Stimulated activated CD4-positive, alpha-beta T cell treated with anti-CD3 and anti-CD28 coated beads, TNF-alpha, amount 100 ng/mL, for 4 hours (primary cell): ENCODE measurements around the gene CERS1.

Experiments
- DNase-seq, 3 experiments: peaks; one replicate each; pipeline ENCODE4 v3.0.0-alpha.2; 2020; ENCODE audit warnings: low read depth in 3 of 3

CERS1 gene

DNA sequence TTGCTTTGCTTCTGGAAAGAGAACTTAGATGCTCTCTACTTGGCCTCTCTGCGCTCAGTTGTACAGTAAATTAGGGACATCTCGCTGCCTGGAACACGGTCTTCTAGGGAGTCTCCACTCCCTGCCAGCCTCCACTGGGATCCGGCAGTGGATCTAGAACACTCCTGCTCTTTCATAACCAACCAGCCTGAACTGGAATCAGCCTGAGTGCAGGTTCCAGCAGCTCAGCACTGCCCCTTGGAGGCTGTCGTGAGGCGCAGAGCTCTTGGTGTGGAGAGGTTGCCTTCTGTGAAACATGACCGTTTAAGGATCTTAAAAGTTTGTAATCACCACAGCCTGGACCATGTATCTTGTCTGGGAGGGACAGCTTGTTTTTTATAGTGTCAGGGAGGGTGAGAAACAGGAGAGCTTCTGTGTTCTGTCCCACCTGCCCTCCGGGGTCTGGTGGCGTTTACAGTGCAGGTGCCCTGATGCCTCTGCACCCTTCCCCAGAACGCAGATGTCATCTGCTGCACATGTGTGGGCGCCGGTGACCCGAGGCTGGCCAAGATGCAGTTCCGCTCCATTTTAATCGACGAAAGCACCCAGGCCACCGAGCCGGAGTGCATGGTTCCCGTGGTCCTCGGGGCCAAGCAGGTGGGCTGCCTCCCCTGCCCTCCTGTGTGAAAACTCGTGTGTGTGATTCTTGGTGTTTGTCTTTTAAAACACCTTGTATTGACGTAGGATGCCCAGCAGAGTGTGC is 39.4 kb downstream of the CERS1 start:
- no peak for DNase-seq

DNA sequence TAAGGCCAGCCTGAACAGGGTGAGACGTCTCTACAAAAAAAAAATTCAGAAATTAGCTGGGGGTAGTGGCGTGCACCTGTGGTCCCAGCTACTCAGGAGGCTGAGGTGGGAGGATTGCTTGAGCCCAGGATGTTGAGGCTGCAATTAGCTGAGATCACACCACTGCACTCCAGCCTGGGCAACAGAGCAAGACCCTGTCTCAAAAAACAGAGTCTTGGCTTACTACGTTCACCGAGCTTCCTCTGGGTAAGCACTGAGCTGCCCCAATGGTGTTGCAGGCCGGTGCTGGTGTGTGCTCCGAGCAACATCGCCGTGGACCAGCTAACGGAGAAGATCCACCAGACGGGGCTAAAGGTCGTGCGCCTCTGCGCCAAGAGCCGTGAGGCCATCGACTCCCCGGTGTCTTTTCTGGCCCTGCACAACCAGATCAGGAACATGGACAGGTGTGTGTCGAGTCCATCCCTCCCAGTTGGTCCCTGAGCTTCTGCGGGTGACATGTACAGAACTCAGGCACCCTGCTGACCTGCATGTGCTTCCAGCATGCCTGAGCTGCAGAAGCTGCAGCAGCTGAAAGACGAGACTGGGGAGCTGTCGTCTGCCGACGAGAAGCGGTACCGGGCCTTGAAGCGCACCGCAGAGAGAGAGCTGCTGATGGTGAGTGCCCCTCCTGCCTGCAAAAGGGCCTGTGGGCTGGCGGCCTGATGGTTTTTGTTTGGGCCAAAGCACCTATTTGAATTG is 40.1 kb downstream of the CERS1 start:
- DNase-seq, result no peak

DNA sequence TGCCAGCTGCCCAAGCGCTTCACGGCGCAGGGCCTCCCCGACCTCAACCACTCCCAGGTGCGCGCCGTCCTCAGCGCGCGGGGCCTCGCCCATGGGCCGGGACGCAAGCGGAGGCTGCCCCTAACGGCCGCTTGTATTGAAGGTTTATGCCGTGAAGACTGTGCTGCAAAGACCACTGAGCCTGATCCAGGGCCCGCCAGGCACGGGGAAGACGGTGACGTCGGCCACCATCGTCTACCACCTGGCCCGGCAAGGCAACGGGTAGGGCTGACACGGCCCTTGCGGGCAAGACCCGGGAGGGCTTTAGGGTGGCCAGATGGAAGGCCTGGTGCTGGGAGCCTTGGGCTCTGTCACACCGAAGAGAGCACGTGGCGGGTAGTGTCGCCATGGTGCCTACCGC is 41.0 kb downstream of the CERS1 start:
- no peak for DNase-seq

DNA sequence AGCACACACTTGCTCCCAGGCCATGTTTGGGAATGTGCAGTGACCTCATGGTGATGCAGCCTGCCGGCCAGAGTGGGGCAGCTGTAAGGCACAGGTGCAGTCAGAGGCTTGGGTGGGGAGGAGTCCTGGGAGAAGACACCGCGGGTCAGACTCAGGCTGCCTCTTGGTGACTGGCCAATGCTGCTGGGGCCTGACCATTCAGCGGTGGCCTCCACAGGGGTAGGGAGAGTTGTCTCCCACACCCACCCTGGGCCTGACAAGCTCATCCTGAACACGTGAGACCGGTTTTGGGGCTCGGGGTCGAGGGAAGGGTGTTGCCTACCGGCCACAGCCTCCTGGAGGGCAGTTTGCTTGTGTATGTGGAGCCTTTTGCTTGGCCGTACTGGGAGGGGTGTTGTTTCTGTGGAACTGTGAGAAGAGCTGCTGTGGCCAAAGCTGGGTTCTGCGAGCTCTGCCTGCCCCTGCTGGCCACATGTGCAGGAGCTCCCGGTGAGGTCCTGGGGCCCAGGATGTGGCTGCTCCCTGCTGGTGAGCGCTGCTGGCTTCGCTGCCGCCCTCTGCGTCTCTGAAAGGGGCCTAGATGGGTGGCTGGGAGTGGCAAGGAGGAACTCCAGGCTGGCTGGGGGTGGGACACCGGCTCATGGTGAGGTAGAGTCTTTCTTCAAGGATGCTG is 42.1 kb downstream of the CERS1 start:
- DNase-seq, result no peak

DNA sequence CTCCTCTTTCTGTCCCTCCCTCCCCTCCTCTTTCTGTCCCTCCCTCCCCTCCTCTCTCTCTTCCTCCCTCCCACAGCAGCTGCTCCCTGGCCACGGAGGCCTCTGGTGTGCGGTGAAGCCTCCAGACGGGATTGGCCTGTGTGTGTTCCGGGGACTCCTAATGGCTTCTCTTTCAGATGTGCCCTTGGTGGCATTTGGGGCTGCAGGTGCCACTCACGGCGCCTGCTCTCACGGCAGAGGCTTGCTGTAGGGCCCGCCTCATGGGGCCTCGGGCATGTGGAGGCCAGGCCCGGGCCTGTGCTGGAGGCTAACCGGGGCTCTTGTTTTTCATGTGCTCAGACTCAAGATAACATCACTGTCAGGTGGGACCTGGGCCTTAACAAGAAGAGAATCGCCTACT is 43.3 kb downstream of the CERS1 start:
- DNase-seq, result no peak

DNA sequence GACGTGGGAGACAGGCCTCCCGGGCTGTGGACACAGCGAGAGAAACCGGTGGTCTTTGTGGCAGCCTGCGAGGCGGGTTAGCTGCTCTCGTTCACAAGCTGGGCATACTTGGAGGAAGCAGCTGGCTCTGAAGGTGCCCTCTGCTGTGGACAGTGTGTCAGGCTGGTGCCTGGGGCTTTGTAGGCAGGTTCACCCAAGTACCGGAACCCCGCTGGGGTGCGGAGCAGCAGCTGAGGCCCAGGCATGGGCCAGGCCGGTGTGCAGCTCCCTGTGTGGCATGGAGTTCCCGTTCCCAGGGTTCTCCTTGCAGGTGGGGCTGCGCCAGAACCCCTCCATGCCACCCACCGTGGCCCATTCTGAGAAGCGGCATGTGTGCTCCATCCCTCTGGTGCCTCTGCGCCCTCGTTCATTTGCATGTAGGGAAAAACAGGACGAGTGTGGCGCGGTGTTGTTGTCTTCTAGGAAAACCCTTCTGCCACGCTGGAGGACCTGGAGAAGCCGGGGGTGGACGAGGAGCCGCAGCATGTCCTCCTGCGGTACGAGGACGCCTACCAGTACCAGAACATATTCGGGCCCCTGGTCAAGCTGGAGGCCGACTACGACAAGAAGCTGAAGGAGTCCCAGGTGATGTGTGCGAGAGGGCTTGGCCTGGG is 44.2 kb downstream of the CERS1 start:
- DNase-seq, result no peak

DNA sequence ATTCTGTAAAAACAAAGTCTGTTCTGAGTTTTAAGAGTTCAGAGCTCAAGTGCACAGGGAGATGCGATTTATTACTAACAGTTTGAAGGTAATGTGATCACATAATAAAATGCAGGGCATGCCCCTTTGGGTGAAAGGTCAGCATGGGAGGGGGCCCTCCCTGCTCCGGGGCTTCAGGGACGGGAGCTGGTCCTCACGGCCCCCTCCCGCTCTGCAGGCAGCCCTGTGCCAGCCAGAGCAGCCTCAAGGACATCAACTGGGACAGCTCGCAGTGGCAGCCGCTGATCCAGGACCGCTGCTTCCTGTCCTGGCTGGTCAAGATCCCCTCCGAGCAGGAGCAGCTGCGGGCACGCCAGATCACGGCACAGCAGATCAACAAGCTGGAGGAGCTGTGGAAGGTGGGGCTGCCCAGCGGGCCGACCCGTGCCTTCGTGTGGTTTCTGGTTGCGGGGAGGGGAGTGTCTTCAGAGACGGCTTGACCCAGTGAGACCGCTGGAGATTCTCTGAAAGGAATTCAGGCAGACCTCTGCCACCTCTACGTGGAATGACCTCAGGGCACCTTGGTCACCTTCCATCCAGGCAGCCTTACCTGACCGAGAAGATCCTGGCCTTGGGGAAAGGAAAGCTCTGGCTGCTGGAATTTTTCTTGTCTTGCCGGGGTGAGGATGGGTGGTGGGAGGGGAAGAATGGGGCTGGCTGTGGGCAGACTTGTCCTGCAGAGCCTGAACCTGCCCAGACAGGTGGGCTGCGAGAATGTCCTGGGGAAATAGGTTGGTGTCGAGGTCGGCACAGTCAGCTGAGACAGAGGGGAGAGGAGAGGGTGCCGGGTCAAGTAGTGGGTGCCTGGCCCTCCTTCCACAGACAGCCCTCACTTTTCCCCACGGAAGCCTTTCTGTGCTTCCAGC is 45.2 kb downstream of the CERS1 start:
- DNase-seq, result no peak

DNA sequence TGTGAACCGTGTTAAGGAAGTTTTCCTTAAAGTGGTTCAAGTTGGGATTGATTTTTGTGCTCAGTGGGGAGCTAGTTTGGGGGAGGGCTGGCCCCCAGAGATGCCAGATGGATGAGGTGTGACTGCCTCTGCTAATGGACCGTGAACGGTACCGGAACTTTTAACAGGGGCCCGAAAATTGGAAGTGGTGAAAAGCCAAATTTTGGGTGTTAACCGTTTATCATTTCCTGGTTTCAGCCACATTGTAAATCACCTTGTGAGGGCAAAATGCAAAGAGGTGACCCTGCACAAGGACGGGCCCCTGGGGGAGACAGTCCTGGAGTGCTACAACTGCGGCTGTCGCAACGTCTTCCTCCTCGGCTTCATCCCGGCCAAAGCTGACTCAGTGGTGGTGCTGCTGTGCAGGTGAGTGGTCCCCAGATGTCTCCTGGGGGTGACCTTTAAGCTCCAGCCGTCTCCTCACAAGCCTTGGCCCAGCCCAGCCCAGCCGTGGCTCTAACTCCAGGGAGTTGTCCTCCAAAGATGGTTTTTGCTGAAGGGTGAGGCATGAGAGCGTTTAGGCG is 46.0 kb downstream of the CERS1 start:
- DNase-seq, result no peak

DNA sequence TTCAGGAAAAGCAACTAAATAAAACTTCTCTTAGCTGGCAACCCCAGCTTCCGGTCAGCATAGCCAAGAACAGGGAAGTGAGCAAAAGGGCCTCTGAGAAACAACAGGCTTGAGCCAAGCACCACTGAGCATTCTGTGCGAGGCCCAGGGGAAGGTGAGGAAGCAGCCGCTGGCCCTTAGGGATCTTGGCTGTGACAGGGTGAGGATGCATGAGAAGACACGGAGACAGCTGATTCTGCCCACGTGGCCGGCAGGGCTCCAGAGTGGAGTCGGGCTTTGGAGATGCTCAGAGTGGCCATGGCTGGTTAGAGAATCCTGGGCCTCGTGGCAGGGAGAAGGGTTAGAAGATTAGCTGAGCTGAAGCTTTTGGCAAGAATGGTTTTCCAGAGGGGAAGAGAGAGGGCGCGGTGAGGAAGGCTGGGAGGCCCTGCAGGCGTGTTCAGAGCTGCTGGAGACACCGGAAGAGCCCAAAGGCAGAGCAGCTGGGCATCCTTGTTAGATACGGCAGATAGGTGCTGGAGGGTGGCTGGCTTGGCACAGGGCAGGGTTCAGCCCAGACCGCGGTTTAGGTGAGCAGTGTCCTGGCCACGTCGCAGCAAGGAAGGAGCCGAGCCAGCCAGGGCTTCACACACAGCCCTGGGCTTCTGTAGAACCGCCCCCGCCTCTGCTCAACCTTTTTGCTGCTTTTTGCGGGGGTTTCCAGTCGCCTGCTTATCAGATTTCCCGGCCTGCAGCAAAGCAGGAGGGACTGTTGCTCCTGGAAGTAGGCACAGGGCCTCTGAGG is 46.9 kb downstream of the CERS1 start:
- DNase-seq, result no peak

DNA sequence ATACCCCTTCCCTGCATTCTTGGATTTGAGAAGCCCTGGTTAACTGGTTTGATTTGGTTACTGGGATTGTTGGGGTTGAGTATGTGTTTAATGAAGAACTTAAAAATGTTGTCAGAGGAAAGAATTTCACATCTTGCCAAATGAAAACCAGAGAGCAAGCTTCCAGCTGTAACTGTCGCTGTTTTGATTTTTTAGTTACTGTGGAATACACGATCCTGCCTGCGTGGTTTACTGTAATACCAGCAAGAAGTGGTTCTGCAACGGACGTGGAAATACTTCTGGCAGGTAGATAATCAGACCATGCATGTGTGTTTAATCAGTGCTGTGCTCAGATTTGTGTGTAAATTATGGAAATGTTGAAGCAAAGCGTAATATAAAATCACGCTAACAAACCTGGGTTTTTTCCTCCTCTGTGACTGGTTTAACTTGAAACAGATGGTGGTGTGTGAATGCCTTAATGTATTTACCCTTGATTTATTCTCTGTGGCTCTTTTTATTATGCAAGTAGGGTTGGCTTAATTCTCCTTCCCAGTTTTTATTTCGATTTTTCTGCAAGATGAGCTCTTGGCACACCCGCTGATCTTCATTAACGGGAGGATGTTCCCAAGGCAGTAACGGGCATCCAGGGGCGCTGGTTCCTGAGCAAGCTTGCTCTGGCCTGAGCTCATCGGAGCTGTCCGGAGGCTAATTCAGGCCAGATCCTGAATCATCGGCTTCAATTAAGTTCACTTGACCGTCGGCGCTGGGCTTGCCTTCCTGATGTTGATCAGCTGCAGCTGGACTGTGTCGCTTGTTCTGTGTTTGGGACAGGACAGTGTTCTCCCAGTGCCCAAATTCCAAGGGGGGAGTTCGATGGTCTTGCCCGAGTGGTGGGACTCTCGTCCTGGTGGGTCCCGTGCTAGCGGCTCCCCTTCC is 48.2 kb downstream of the CERS1 start:
- DNase-seq, result no peak

DNA sequence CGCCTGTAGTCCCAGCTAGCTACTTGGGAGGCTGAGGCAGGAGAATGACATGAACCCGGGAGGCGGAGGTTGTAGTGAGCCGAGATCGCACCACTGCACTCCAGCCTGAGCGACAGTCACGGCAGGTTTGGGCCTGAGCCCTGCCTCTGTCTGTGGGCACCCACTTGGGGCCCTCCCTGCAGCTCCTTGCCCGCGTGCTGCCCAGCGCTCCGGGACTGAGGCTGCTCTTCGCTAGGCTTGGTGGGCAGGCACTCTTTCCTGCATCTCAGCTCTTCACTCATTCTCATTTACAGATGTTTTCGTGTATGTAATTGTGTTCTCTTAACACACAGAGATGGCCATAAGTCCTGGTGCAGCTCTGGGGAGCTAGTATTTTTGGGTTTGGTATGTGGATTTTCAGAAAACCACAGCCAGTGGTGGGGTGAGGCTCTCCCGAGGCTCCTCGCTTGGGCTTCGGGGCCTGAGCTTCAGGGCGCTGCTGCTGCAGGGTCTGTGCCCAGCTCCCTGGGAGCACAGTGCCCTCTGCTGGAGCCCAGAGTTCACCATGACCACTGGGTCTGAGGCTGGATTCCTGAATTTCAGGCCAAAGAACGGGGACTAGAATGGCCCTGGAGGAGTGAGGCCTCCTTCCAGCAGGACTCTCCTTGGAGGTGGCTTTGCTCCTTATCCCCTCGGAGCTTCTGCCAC is 49.0 kb downstream of the CERS1 start:
- DNase-seq, result peak; percentile 26 to 41 (median 37)

DNA sequence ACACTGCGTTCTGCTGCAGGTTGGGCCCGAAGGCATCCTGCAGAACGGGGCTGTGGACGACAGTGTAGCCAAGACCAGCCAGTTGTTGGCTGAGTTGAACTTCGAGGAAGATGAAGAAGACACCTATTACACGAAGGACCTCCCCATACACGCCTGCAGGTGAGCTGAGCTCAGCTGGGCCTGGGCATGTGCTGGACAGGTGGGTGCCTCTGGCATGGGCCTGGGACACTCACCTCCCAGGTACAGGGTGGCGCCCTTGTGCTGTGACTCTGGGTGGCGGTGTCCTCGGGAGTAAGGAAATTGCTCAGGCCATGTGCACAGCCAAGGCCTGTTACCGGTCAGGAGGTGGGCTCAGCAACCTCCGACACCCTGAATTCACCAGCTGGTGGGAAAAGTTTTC is 50.0 kb downstream of the CERS1 start:
- DNase-seq, result no peak

DNA sequence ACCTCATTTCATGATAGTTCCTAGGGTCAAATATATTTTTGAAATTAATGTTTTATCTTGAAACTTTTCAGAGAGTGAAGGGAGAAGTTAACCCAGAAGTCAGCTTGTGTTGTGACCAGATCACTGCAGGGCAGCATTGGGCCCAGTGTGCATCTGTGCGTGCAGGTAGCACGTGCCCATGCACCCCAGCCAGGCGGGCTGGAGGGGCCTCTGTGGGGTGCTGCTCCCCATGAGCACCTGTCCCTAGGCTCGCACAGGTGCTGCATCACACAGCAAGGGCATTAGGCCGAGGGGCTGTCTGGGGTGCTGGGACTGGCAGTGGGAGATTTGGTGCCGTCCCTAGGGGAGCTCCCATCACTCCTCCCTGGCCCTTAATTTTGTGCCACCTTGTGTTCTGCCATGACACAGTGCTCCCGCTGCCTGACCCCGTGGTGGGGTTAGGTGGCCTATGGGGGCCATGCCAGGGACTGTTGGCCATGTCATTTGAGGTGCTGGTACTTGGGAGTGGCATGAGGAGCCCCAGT is 51.1 kb downstream of the CERS1 start:
- no peak for DNase-seq

DNA sequence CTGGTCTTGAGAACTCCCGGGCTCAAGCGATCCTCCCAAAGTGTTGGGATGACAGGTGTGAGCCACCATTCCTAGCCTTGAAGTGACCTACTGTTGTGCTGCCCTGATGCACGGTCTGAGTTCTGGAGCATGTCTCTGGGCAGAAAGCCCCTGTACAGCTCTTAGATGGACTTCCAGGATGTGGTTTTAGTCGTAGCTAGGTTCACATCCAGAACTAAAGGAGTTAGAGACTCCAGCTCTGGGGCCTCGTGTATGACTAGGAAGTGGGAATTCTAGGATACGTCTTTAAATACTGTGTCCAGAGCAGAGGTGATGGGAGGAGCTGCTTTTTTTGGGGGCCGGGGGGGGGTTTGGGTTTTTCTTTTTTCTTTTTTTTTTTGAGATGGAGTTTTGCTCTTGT is 52.0 kb downstream of the CERS1 start:
- DNase-seq, result no peak

DNA sequence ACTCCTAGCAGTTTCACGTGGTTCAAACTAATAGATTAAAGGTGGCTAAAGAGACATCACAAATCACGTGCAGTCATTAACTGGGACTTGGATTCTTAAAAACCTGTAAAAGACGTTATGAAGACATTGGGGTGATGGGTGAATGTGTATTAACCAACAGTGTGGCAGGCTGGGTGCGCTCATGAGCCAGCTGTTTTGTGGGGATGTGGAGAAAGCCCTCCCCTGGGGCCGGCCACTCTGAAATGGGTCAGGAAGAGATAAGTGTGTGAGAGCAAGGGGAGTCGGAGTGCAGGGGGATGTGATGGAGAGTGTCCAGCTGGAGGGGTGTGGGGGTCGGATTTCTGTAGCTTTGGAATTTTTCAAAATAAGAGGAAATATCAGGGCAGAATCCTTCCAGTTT is 53.8 kb downstream of the CERS1 start:
- DNase-seq, result no peak

DNA sequence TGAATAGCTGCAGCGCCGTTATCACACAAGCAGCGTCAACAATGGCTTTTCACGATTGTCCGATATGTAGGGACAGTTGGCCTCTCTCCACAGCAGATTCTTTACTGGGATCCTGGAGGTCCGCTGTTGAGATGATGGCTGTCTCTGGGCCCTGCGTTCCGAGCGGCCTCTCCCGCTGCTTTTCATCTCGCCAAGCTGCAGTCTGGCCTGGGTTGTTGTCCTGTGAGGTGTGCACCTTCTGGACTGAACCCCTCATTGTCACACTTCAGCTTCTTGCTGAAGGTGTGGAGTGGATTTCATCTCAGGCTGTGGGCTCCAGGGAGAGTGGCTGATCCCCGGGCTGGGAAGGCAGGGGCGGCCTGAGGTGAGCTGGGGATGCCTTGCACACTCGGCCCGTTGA is 54.6 kb downstream of the CERS1 start:
- no peak for DNase-seq

DNA sequence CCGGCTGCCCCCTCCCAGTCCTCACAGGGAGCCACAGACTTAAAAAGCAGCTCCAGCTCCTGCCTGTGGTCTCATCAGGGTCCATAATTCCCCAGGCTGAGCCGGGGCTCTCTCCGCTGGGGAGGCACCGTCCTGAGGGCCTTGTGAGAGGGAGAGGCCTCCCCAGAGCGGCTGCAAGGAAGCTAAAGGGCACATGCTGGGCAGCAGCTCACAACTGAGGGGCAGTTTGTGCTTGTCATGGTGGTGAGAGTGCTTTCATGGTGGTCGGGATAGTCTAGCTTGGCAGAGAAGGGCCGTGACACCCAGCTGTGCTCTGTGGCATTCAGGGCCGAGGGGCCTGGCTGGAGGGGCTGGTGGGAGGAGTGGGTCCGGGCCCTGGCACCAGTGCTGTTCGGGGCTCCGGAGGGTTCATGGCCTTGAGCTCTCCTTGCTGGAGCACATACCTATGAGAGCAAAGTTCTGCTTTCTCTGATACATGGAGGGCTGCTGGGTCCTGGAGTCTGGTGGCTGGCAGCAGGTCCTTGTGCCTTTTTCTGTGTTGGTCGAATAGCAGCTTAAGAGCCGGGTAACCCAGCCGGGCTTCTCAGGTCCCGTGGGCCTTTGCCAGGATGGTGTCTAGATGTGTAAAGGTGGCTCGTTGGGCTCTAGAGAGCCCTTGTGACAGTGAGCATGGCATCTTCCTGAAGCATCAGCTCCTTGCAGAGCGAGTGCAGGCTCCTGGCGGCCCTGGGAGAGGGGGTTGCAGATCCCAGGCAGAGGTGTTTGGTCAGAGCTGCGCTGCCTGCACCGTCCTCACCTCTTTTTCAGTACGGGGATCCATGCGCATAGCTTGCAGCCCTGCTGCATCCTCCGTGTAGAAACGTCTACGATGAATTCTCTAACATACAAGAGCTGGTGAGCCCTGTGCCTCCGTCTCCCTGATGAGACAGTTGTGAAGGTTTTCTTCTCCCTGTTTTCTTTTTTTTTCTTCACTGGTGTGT is 55.4 kb downstream of the CERS1 start:
- no peak for DNase-seq
